Measurements from ENCODE around the gene HOXA2.

DNA sequence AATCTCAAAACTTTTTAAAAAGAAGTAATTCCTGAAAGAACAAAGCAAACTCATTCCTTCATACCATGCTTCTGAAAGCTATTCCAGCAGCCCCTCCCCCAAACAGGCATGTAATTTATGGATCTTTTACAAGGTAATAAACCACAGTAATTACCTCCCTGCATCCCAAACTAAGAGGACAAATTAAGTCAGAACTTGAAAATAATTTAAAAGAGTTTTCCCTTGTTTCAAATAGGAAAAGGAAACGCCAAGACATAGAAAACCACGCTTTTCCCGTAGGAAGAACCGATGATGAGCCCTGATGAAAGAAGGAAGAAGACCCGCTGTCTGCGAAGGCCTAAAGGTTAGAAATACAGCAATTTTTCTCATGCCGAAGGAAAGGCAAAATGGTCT lies 19.2 kb upstream of the HOXA2 start:
- TF ChIP-seq, protein P1, sequence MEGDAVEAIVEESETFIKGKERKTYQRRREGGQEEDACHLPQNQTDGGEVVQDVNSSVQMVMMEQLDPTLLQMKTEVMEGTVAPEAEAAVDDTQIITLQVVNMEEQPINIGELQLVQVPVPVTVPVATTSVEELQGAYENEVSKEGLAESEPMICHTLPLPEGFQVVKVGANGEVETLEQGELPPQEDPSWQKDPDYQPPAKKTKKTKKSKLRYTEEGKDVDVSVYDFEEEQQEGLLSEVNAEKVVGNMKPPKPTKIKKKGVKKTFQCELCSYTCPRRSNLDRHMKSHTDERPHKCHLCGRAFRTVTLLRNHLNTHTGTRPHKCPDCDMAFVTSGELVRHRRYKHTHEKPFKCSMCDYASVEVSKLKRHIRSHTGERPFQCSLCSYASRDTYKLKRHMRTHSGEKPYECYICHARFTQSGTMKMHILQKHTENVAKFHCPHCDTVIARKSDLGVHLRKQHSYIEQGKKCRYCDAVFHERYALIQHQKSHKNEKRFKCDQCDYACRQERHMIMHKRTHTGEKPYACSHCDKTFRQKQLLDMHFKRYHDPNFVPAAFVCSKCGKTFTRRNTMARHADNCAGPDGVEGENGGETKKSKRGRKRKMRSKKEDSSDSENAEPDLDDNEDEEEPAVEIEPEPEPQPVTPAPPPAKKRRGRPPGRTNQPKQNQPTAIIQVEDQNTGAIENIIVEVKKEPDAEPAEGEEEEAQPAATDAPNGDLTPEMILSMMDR (IDR thresholded peaks at IDR 0.05): no peak
- TF ChIP-seq POLR2A (IDR thresholded peaks at IDR 0.05): no peak
